Fibroblast of villous mesenchyme (primary cell): ENCODE measurements around the gene ZNF41. TPM values are rescaled to one million over a fixed set of nuclear protein-coding genes. Genes with fewer than 3 reads are reported as not detected.

Experiments used
- DNase-seq: peaks from one replicate; pipeline ENCODE4 v3.0.0-alpha.2; 2010; ENCODE audit warnings: low read depth
- H3K4me3 ChIP-seq: 2 replicates; pipeline ENCODE4 v1.5.1; 2011; ENCODE audit warnings: low read depth, mild to moderate bottlenecking, low read length
- CTCF ChIP-seq: IDR thresholded peaks from 2 replicates; pipeline ENCODE4 v1.5.1; 2012; ENCODE audit warnings: low read depth, mild to moderate bottlenecking, low read length; ENCODE audit not compliant: insufficient read depth
- total RNA-seq: library from RNA; depleted of rRNA; stranded (reverse); fragments of >200 nt; gene quantifications from 2 replicates; pipeline ENCODE4 v1.2.3, GENCODE V29; 2012

ZNF41 gene
- total RNA-seq, 1 donor: 12.5 TPM

- TF ChIP-seq CTCF: no peak
- no peak for DNase-seq
- peak overlapping the region; percentile 71 for H3K4me3 ChIP-seq
These were observed 1.9 kb upstream of the ZNF41 start for GRCh38 chrX:47484885-47485284.

GRCh38 chrX:47483306-47484268 lies 565 bp upstream of the ZNF41 start:
- H3K4me3 ChIP-seq: peak overlapping the region; percentile 71
- no peak for TF ChIP-seq CTCF
- DNase-seq: peak; percentile 36

GRCh38 chrX:47482065-47482511 lies 934 bp downstream of the ZNF41 start:
- peak overlapping the region; percentile 71 for H3K4me3 ChIP-seq
- no peak for TF ChIP-seq CTCF
- no peak for DNase-seq

GRCh38 chrX:47481160-47481559 lies 1.9 kb downstream of the ZNF41 start:
- no peak for DNase-seq
- no peak for TF ChIP-seq CTCF

GRCh38 chrX:47480576-47480975 lies 2.4 kb downstream of the ZNF41 start:
- no peak for TF ChIP-seq CTCF
- H3K4me3 ChIP-seq: no peak overlapping the region
- no peak for DNase-seq

More at GRCh38 chrX:47481160-47481559, 1.9 kb downstream of the ZNF41 start:
- no peak overlapping the region for H3K4me3 ChIP-seq

- no peak for DNase-seq
- no peak for TF ChIP-seq CTCF
- H3K4me3 ChIP-seq: no peak overlapping the region
These were observed 7.5 kb downstream of the ZNF41 start for GRCh38 chrX:47475476-47475875.

- H3K4me3 ChIP-seq: no peak overlapping the region
- TF ChIP-seq CTCF: no peak
- DNase-seq: no peak
These were observed 15.9 kb downstream of the ZNF41 start for GRCh38 chrX:47467106-47467505.
